ENCODE results near the gene TRAPPC2L. TPM values are rescaled to one million over a fixed set of nuclear protein-coding genes. Genes with fewer than 3 reads are reported as not detected.

The TRAPPC2L gene
- total and polyA plus RNA-seq, 2 experiments from 2014 or later, result 58.7 to 215 TPM

GRCh38 chr16:88881675-88882357 lies 24.9 kb downstream of the TRAPPC2L start:
- DNase-seq (ENCODE audit: low spot score), result no peak
- H3K4me1 ChIP-seq (ENCODE audit: insufficient read depth), result peaks cover 8% of the 10 kb centered on the region
- WGBS (ENCODE audit: low lambda C conversion rate, missing lambda C conversion rate), result 96% methylated on average over 27 of the region's 27 CpGs
- no peak overlapping the region for H3K4me3 ChIP-seq
- H3K27ac ChIP-seq, result no peak overlapping the region
- no peak overlapping the region for H3K4me2 ChIP-seq
- H3K9me2 ChIP-seq (replicated peaks; ENCODE audit: insufficient read depth), result no peaks in the 10 kb centered on the region
- TF ChIP-seq CTCF (IDR thresholded peaks at IDR 0.05; ENCODE audit: poor library complexity), result no peak
- TF ChIP-seq EZH2 (IDR thresholded peaks at IDR 0.05; ENCODE audit: borderline replicate concordance), result no peak
- no peak for TF ChIP-seq EZH2phosphoT487 (IDR thresholded peaks at IDR 0.05; ENCODE audit: low read depth, severe bottlenecking, unreplicated experiment)
- no peaks in the 10 kb centered on the region for H3K9me3 ChIP-seq (ENCODE audit: low read depth)
- H3K36me3 ChIP-seq (replicated peaks; ENCODE audit: insufficient read depth, low read depth), result no peaks in the 10 kb centered on the region
- H4K20me1 ChIP-seq (ENCODE audit: insufficient read depth, poor library complexity, severe bottlenecking), result no peaks in the 10 kb centered on the region
- no peaks in the 10 kb centered on the region for H3K27me3 ChIP-seq
- H3K79me2 ChIP-seq, result no peaks in the 10 kb centered on the region
- no peak overlapping the region for H2AFZ ChIP-seq

- H3K4me1 ChIP-seq (ENCODE audit: insufficient read depth), result peaks cover 11% of the 10 kb centered on the region
- no peak overlapping the region for H2AFZ ChIP-seq
- no peak overlapping the region for H3K4me2 ChIP-seq
- no peak for DNase-seq (ENCODE audit: low spot score)
- no peaks in the 10 kb centered on the region for H3K9me2 ChIP-seq (replicated peaks; ENCODE audit: insufficient read depth)
- no peaks in the 10 kb centered on the region for H3K36me3 ChIP-seq (replicated peaks; ENCODE audit: insufficient read depth, low read depth)
- TF ChIP-seq EZH2phosphoT487 (IDR thresholded peaks at IDR 0.05; ENCODE audit: low read depth, severe bottlenecking, unreplicated experiment), result no peak
- no peak for TF ChIP-seq EZH2 (IDR thresholded peaks at IDR 0.05; ENCODE audit: borderline replicate concordance)
- no peak for TF ChIP-seq CTCF (IDR thresholded peaks at IDR 0.05; ENCODE audit: poor library complexity)
- no peaks in the 10 kb centered on the region for H3K27me3 ChIP-seq
- H3K27ac ChIP-seq, result no peak overlapping the region
- 95% methylated on average over 22 of the region's 26 CpGs for WGBS (ENCODE audit: low lambda C conversion rate, missing lambda C conversion rate)
- no peaks in the 10 kb centered on the region for H3K9me3 ChIP-seq (ENCODE audit: low read depth)
- H3K79me2 ChIP-seq, result no peaks in the 10 kb centered on the region
- no peaks in the 10 kb centered on the region for H4K20me1 ChIP-seq (ENCODE audit: insufficient read depth, poor library complexity, severe bottlenecking)
- H3K4me3 ChIP-seq, result no peak overlapping the region
These were observed 25.6 kb downstream of the TRAPPC2L start for GRCh38 chr16:88882358-88883030.

GRCh38 chr16:88883117-88883895 lies 26.4 kb downstream of the TRAPPC2L start:
- H3K27ac ChIP-seq, result no peak overlapping the region
- H3K79me2 ChIP-seq, result no peaks in the 10 kb centered on the region
- 97% methylated on average over 45 of the region's 49 CpGs for WGBS (ENCODE audit: low lambda C conversion rate, missing lambda C conversion rate)
- H4K20me1 ChIP-seq (ENCODE audit: insufficient read depth, poor library complexity, severe bottlenecking), result no peaks in the 10 kb centered on the region
- H3K4me2 ChIP-seq, result no peak overlapping the region
- no peak for TF ChIP-seq CTCF (IDR thresholded peaks at IDR 0.05; ENCODE audit: poor library complexity)
- TF ChIP-seq EZH2phosphoT487 (IDR thresholded peaks at IDR 0.05; ENCODE audit: low read depth, severe bottlenecking, unreplicated experiment), result no peak
- TF ChIP-seq EZH2 (IDR thresholded peaks at IDR 0.05; ENCODE audit: borderline replicate concordance), result no peak
- H3K9me3 ChIP-seq (ENCODE audit: low read depth), result no peaks in the 10 kb centered on the region
- peaks cover 15% of the 10 kb centered on the region for H3K4me1 ChIP-seq (ENCODE audit: insufficient read depth)
- H2AFZ ChIP-seq, result no peak overlapping the region
- no peaks in the 10 kb centered on the region for H3K36me3 ChIP-seq (replicated peaks; ENCODE audit: insufficient read depth, low read depth)
- H3K4me3 ChIP-seq, result no peak overlapping the region
- DNase-seq (ENCODE audit: low spot score), result no peak
- H3K9me2 ChIP-seq (replicated peaks; ENCODE audit: insufficient read depth), result no peaks in the 10 kb centered on the region
- no peaks in the 10 kb centered on the region for H3K27me3 ChIP-seq

All from hepatocyte (in vitro differentiated cells).